CD4-positive, CD25-positive, alpha-beta regulatory T cell (primary cell): ENCODE results near the gene CCSER2. TPM values are rescaled to one million over a fixed set of nuclear protein-coding genes. Genes with fewer than 3 reads are reported as not detected.
"Not testable (repeated sequence)": the region's sequence is repeated elsewhere in the genome, so short reads cannot be mapped to it uniquely, and the experiment has no call there.

Experiments used
- ATAC-seq, 2 donors: fragments of 150-1000 bp; cut with Tn5 transposase; one replicate each; pipeline ENCODE4 v1.10.0; 2021; ENCODE audit warnings: low read depth in 2 of 2, moderate number of reproducible peaks in 2 of 2, moderate library complexity in 1 of 2
- DNase-seq, 3 donors: peaks; one replicate each; pipeline versions ENCODE4 v3.0.0 to v3.0.0-alpha.2; 2012 to 2022; ENCODE audit warnings: mixed read lengths in 1 of 3
- H3K27ac ChIP-seq: one replicate; pipeline ENCODE4 v1.7.0; 2013; ENCODE audit warnings: mild to moderate bottlenecking, low read length; ENCODE audit not compliant: insufficient read depth, poor library complexity, severe bottlenecking
- H3K27me3 ChIP-seq: one replicate; pipeline ENCODE4 v1.7.0; 2013; ENCODE audit warnings: low read length; ENCODE audit not compliant: control insufficient read depth, insufficient read depth
- H3K36me3 ChIP-seq: one replicate; pipeline ENCODE4 v1.7.0; 2013; ENCODE audit warnings: mild to moderate bottlenecking, low read length, moderate library complexity; ENCODE audit not compliant: control insufficient read depth, insufficient read depth
- H3K4me1 ChIP-seq: 2 replicates; pipeline ENCODE4 v1.7.0; 2013; ENCODE audit warnings: mild to moderate bottlenecking, low read length; ENCODE audit not compliant: insufficient read depth, control insufficient read depth, poor library complexity, severe bottlenecking
- H3K4me3 ChIP-seq: one replicate; pipeline ENCODE4 v1.7.0; 2013; ENCODE audit warnings: low read depth, mild to moderate bottlenecking, low read length, moderate library complexity
- H3K9me3 ChIP-seq, 2 experiments: 1 replicate in 1 of 2; 2 replicates in 1 of 2; pipeline ENCODE4 v1.7.0; 2013; ENCODE audit warnings: low read length in 2 of 2, mild to moderate bottlenecking in 1 of 2, moderate library complexity in 1 of 2; ENCODE audit not compliant: control insufficient read depth in 2 of 2
- H3K27ac Mint-ChIP-seq, 3 donors: one replicate each; pipeline ENCODE4 v1.8.0; 2020 to 2022; ENCODE audit warnings: mild to moderate bottlenecking in 3 of 3, mixed read lengths in 3 of 3, moderate library complexity in 2 of 3
- H3K27me3 Mint-ChIP-seq: one replicate; pipeline ENCODE4 v1.8.0; 2022; ENCODE audit warnings: mild to moderate bottlenecking, mixed read lengths
- H3K36me3 Mint-ChIP-seq: one replicate; pipeline ENCODE4 v1.8.0; 2020; ENCODE audit warnings: mixed read lengths
- H3K4me1 Mint-ChIP-seq, 4 donors: one replicate each; pipeline ENCODE4 v1.8.0; 2020 to 2022; ENCODE audit warnings: mixed read lengths in 4 of 4, mild to moderate bottlenecking in 1 of 4
- H3K4me3 Mint-ChIP-seq, 4 donors: one replicate each; pipeline ENCODE4 v1.8.0; 2020 to 2022; ENCODE audit warnings: mild to moderate bottlenecking in 4 of 4, mixed read lengths in 4 of 4, moderate library complexity in 3 of 4
- H3K9me3 Mint-ChIP-seq, 7 donors: one replicate each; pipeline ENCODE4 v1.8.0; 2020 to 2022; ENCODE audit warnings: mixed read lengths in 7 of 7, mild to moderate bottlenecking in 3 of 7, moderate library complexity in 2 of 7
- polyA plus RNA-seq, 4 donors: library from polyadenylated mRNA; unstranded; fragments of 300-500 nt; fragmentation: Illumina TruSeq; gene quantifications; one replicate each; pipeline ENCODE4 v1.2.3, GENCODE V29; 2021
- total RNA-seq: library from RNA; stranded (reverse); gene quantifications from one replicate; pipeline ENCODE4 v1.2.3, GENCODE V29; 2022

The CCSER2 gene
- total and polyA plus RNA-seq, 5 donors from 2014 or later, result 45.7 to 110 (median 73.8) TPM

DNA sequence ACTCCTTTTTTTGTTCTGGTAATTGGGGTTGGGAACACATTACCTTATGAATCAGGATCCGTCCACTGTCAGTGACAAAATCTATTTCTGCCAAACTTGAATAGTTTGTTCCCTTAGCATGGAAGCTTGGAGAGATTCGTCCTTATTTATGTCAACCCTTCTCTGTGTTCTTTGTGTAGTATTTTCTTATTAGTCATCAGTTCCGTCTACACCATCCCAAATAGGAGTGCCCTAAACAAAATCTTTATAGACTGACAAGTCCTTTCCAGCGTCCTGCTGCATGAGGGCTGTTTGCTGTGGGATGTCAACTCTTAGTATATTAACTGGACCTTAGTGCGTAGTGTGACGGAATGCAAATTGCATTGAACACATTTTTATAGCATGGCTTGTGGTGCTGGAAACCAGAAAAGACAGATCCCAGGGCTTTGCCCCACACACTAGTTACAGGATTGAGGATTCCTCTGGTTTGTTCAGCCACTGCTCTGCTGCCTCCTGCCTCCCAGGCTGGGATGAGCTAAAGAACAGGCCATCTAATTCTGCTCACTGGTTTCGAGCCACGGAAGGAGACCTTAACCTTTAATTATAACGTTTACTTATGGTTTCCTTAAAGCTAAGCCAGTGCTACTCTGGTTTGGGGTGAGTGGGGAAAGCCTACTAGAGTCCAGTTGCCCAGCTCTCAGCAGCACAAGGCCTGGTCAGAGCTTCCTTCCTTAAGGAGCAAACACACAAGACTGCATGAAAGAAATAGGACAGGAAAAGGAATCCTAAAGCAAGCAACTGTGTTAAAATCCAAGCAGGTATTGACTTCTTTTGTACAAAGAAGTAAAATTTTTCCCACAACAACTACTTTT, 194.4 kb downstream of the CCSER2 start:
- peaks cover 0 to 12% (median 2%) of the 10 kb centered on the region in 7 donors for H3K9me3 Mint-ChIP-seq
- peaks cover 0 to 4% (median 0%) of the 10 kb centered on the region in 4 donors for H3K4me1 Mint-ChIP-seq
- no peaks in the 10 kb centered on the region for H3K27me3 ChIP-seq
- H3K36me3 Mint-ChIP-seq, result peaks cover 3% of the 10 kb centered on the region
- peak overlapping the region in 2 of 3 donors; percentile 10 to 66 for H3K27ac Mint-ChIP-seq
- no peaks in the 10 kb centered on the region for H3K27me3 Mint-ChIP-seq
- no peaks in the 10 kb centered on the region for H3K36me3 ChIP-seq
- no peaks in the 10 kb centered on the region for H3K4me1 ChIP-seq
- DNase-seq (no peak), ATAC-seq (no peak)
- no peaks in the 10 kb centered on the region for H3K9me3 ChIP-seq
- no peak overlapping the region for H3K4me3 ChIP-seq
- no peak overlapping the region for H3K4me3 Mint-ChIP-seq
- H3K27ac ChIP-seq, result no peak overlapping the region

DNA sequence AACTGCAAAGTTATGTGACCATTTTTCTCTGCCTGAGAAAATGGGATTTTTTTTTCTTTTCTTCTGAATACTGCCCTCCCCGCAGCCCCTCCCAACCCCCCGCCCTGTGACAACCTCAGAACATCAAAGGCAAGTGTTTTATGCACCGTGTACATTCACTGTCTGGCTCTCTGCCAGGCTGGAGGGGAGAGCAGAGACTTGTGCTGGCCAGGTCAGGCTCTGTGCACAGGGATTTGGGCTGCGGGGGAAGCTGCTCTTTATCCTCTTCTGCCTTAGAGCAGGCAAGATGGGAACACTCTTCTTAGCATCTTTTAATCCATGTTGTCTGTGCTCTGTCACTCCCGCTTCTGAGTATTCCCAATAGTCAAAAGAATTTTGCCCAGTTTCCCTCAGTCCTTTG, 195.1 kb downstream of the CCSER2 start:
- Mint-ChIP-seq H3K4me1 (peaks cover 0 to 4% (median 0%) of the 10 kb centered on the region in 4 donors), H3K27ac (peak overlapping the region in 1 of 3 donors; percentile 66), H3K27me3 (no peaks in the 10 kb centered on the region), H3K36me3 (peaks cover 3% of the 10 kb centered on the region), H3K9me3 (peaks cover 0 to 12% (median 2%) of the 10 kb centered on the region in 7 donors), H3K4me3 (no peak overlapping the region)
- DNase-seq (no peak), ATAC-seq (no peak)
- Histone ChIP-seq H3K36me3 (no peaks in the 10 kb centered on the region), H3K27ac (no peak overlapping the region), H3K9me3 (no peaks in the 10 kb centered on the region), H3K27me3 (no peaks in the 10 kb centered on the region), H3K4me1 (no peaks in the 10 kb centered on the region), H3K4me3 (no peak overlapping the region)

DNA sequence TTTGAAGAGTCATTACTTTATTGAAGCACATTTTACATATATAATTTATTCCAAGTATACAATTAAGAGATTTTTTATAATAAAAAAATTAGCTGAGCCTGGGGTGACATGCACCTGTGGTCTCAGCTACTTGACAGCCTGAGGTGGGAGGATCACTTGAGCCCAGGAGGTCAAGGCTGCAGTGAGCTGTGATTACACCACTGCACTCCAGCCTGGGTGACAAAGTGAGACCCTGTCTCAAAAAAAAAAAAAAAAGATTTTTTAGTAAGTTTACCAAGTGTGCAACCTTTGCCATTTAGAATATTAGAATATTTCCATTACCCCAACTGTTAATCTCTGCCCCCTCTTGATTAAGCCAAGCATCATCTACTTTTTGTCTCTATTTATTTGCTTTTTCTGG, 196.0 kb downstream of the CCSER2 start:
- Histone ChIP-seq H3K27me3 (no peaks in the 10 kb centered on the region), H3K27ac (no peak overlapping the region), H3K4me1 (no peaks in the 10 kb centered on the region), H3K4me3 (no peak overlapping the region), H3K9me3 (no peaks in the 10 kb centered on the region), H3K36me3 (no peaks in the 10 kb centered on the region)
- Mint-ChIP-seq H3K9me3 (peaks cover 0 to 12% (median 2%) of the 10 kb centered on the region in 7 donors), H3K36me3 (peaks cover 3% of the 10 kb centered on the region), H3K27ac (no peak overlapping the region), H3K27me3 (no peaks in the 10 kb centered on the region), H3K4me3 (no peak overlapping the region), H3K4me1 (peaks cover 0 to 4% (median 0%) of the 10 kb centered on the region in 4 donors)
- ATAC-seq, result no peak
- DNase-seq, result no peak

DNA sequence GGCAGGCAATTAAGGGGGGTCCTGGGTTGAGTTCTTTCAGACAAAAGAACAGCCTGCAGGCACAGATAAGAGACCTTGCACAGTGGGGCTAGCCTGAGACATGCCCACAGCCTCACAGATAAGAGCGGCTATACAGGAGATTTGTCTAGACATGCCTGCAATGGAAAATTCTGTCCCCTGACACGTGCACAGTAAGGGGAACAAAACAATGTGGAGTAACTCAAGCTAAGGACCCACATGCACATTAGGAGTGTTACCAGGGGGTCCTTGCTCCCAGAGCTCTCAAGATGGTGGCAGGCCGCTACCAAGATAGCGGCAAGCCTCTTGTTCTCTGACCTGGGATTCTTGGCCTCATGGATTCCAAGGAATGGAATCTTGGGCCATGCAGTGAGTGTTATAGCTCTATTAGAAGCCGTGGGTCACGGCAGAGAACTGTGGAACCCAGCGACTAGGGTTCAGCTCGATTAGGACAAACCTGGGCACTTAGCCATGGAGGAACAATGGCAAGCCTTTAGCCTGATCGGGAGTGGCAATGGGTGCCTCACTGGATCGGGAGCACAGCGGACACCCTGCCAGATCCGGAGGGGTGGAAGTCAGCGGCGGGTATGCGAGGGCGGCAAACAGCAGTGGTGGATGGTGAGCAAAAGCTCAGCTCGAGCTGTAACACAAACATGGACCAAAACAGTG, 196.9 kb downstream of the CCSER2 start:
- Mint-ChIP-seq H3K9me3 (peaks cover 0 to 12% (median 2%) of the 10 kb centered on the region in 7 donors), H3K27ac (no peak overlapping the region), H3K27me3 (no peaks in the 10 kb centered on the region), H3K36me3 (peaks cover 3% of the 10 kb centered on the region), H3K4me1 (no peaks in the 10 kb centered on the region), H3K4me3 (no peak overlapping the region)
- no peak overlapping the region for H3K27ac ChIP-seq
- H3K4me3 ChIP-seq, result no peak overlapping the region
- no peaks in the 10 kb centered on the region for H3K9me3 ChIP-seq
- H3K27me3 ChIP-seq, result no peaks in the 10 kb centered on the region
- no peaks in the 10 kb centered on the region for H3K36me3 ChIP-seq
- ATAC-seq (no peak), DNase-seq (no peak)
- no peaks in the 10 kb centered on the region for H3K4me1 ChIP-seq

DNA sequence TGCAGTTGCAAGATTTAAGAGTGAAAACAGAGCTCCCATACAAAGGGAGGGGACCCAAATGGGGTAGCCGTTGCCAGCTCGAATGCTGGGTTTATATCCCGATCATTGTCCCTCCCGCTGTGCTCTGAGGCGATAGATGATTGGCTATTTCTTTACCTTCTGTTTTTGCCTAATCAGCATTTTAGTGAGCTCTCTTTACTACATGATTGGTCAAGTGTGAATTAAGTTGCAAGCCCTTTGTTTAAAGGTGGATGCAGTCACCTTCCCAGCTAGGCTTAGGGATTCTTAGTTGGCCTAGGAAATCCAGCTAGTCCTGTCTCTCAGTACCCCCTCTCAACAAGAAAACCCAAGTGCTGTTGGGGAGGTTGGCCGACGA, 197.4 kb downstream of the CCSER2 start:
- not testable (repeated sequence) for DNase-seq, H3K36me3 ChIP-seq, H3K27ac ChIP-seq, H3K9me3 ChIP-seq, ATAC-seq, H3K4me1 ChIP-seq, H3K27me3 Mint-ChIP-seq, H3K27ac Mint-ChIP-seq, H3K4me3 Mint-ChIP-seq, H3K27me3 ChIP-seq, H3K4me1 Mint-ChIP-seq, H3K4me3 ChIP-seq, H3K36me3 Mint-ChIP-seq
- H3K9me3 Mint-ChIP-seq, result peaks cover 0 to 12% (median 2%) of the 10 kb centered on the region in 7 donors

DNA sequence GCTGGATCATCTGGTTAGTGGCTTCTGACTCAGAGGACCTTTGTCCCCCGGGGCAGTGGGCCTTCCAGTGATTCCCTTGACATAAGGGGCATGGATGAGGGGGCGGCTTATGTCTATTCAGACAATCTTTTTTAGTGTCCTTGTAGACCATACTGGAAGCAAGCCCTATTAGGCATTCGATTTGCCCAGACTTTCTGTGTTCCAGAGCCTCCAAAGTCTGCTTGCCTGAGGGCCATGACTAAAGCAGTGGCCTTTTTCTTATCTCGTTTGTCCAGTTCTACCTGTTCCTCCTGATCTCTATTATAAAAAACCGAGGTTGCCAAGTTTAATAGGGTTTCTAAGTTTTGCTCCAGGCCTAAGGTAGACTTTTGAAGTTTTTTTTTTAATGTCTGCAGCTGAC, 199.0 kb downstream of the CCSER2 start:
- H3K27ac ChIP-seq, H3K27me3 Mint-ChIP-seq, H3K4me1 ChIP-seq, H3K9me3 ChIP-seq, H3K4me3 Mint-ChIP-seq, DNase-seq, H3K36me3 ChIP-seq, H3K36me3 Mint-ChIP-seq, H3K4me3 ChIP-seq, H3K27ac Mint-ChIP-seq, H3K27me3 ChIP-seq, H3K4me1 Mint-ChIP-seq, ATAC-seq: not testable (repeated sequence)
- H3K9me3 Mint-ChIP-seq, result peaks cover 0 to 12% (median 2%) of the 10 kb centered on the region in 7 donors

DNA sequence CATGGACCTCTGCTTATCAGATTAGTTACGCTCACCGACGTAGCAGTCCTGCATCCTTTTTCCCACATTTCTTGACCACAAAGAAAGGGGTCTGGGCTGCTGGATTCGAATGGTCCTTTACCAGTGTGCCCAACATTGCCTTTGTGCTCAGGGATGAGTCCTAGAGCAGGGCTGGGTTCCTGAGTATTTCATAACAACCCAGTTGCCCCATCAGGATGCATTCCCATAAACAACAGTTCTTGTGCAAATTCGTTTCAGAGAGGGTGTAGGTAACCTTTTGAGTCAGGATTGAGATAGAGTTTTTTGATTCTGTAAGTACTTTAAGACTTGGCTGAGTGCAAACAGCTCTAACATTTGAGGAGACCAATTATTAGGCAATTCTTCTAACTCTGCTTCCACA, 200.1 kb downstream of the CCSER2 start:
- not testable (repeated sequence) for H3K4me1 ChIP-seq, H3K4me3 ChIP-seq, H3K36me3 ChIP-seq, DNase-seq, H3K27me3 Mint-ChIP-seq, H3K27me3 ChIP-seq, ATAC-seq, H3K4me1 Mint-ChIP-seq, H3K27ac ChIP-seq, H3K36me3 Mint-ChIP-seq, H3K27ac Mint-ChIP-seq, H3K9me3 ChIP-seq, H3K4me3 Mint-ChIP-seq
- peaks cover 0 to 12% (median 2%) of the 10 kb centered on the region in 7 donors for H3K9me3 Mint-ChIP-seq
